ENCODE measurements around the gene ACTN4.
"Not testable (repeated sequence)": the region's sequence is repeated elsewhere in the genome, so short reads cannot be mapped to it uniquely, and the experiment has no call there.

Gene ACTN4

GRCh38 chr19:38647368-38647965 is at the start of gene ACTN4:
TSS of gene ACTN4 (plus strand) at chr19:38647649. CDS start at chr19:38647746, 97 bp downstream.
- DNase-seq (ENCODE audit: low read depth, low spot score) = peak; percentile 98
- in situ Hi-C loops (cut with HindIII; ENCODE audit: low sequenced_read_pairs) = no loop called here
- TF ChIP-seq CTCF (IDR thresholded peaks at IDR 0.05; ENCODE audit: low read depth, low read length) = no peak
- H3K4me3 ChIP-seq (ENCODE audit: low read depth, low read length) = peak within 1 kb of the TSS; percentile 100

- no peak for TF ChIP-seq CTCF (IDR thresholded peaks at IDR 0.05; ENCODE audit: low read depth, low read length)
- no peak overlapping the region for H3K4me3 ChIP-seq (ENCODE audit: low read depth, low read length)
- in situ Hi-C loops (cut with HindIII; ENCODE audit: low sequenced_read_pairs) = no loop called here
Observed at GRCh38 chr19:38599722-38600121, 47.7 kb upstream of the ACTN4 start.

GRCh38 chr19:38602856-38603255 is 44.6 kb upstream of the ACTN4 start:
- DNase-seq (ENCODE audit: low read depth, low spot score); in situ Hi-C loops (cut with HindIII; ENCODE audit: low sequenced_read_pairs): not testable (repeated sequence)

More at GRCh38 chr19:38599722-38600121, 47.7 kb upstream of the ACTN4 start:
- no peak for DNase-seq (ENCODE audit: low read depth, low spot score)

GRCh38 chr19:38606131-38606530 is 41.3 kb upstream of the ACTN4 start:
- TF ChIP-seq CTCF (IDR thresholded peaks at IDR 0.05; ENCODE audit: low read depth, low read length) = no peak
- in situ Hi-C loops (cut with HindIII; ENCODE audit: low sequenced_read_pairs) = no loop called here
- H3K4me3 ChIP-seq (ENCODE audit: low read depth, low read length) = no peak overlapping the region

More at GRCh38 chr19:38602856-38603255, 44.6 kb upstream of the ACTN4 start:
- not testable (repeated sequence) for H3K4me3 ChIP-seq (ENCODE audit: low read depth, low read length)

GRCh38 chr19:38614289-38614688 is 33.2 kb upstream of the ACTN4 start:
- no peak for TF ChIP-seq CTCF (IDR thresholded peaks at IDR 0.05; ENCODE audit: low read depth, low read length)
- no peak overlapping the region for H3K4me3 ChIP-seq (ENCODE audit: low read depth, low read length)
- in situ Hi-C loops (cut with HindIII; ENCODE audit: low sequenced_read_pairs) = no loop called here
- DNase-seq (ENCODE audit: low read depth, low spot score) = no peak

More at GRCh38 chr19:38606131-38606530, 41.3 kb upstream of the ACTN4 start:
- DNase-seq (ENCODE audit: low read depth, low spot score) = no peak

GRCh38 chr19:38615007-38615581 is 32.4 kb upstream of the ACTN4 start:
- H3K4me3 ChIP-seq (ENCODE audit: low read depth, low read length) = no peak overlapping the region
- DNase-seq (ENCODE audit: low read depth, low spot score) = no peak
- TF ChIP-seq CTCF (IDR thresholded peaks at IDR 0.05; ENCODE audit: low read depth, low read length) = no peak
- in situ Hi-C loops (cut with HindIII; ENCODE audit: low sequenced_read_pairs) = no loop called here

GRCh38 chr19:38616265-38616664 is 31.2 kb upstream of the ACTN4 start:
- DNase-seq (ENCODE audit: low read depth, low spot score) = no peak
- no peak overlapping the region for H3K4me3 ChIP-seq (ENCODE audit: low read depth, low read length)
- TF ChIP-seq CTCF (IDR thresholded peaks at IDR 0.05; ENCODE audit: low read depth, low read length) = no peak
- in situ Hi-C loops (cut with HindIII; ENCODE audit: low sequenced_read_pairs) = no loop called here

Measured in astrocyte of the spinal cord (primary cell).